B cell (primary cell): ENCODE measurements around the gene NCOR1. TPM values are rescaled to one million over a fixed set of nuclear protein-coding genes. Genes with fewer than 3 reads are reported as not detected.

ENCODE experiments used
- ATAC-seq: fragments of 200-7000 bp; cut with Tn5 transposase; one replicate; pipeline ENCODE4 v1.10.0; 2021; ENCODE audit warnings: low read depth, mild to moderate bottlenecking, moderate number of reproducible peaks, moderate library complexity
- CTCF ChIA-PET: fragments of 350-600 bp; sonication (Branson Sonifier 250); formaldehyde crosslinking; loops from one replicate; lab custom pipeline; 2021; ENCODE audit warnings: antibody characterized with exemption, inconsistent platforms; lab: Charles Lee
- POLR2A ChIA-PET: fragments of 350-600 bp; sonication (Branson Sonifier 250); formaldehyde crosslinking; loops from one replicate; lab custom pipeline; 2021; ENCODE audit warnings: antibody characterized with exemption; lab: Charles Lee
- DNase-seq: peaks from one replicate; pipeline ENCODE4 v3.0.0; 2013
- H2AFZ ChIP-seq: 2 replicates; pipeline ENCODE4 v1.6.1; 2012; ENCODE audit warnings: mild to moderate bottlenecking, low read depth, low read length; ENCODE audit not compliant: insufficient read depth, poor library complexity, severe bottlenecking
- H3K27ac ChIP-seq, 2 donors: 1 replicate in 1 of 2; 2 replicates in 1 of 2; pipeline ENCODE4 v1.5.1; 2012 to 2013; ENCODE audit warnings: low read length in 2 of 2, mild to moderate bottlenecking in 2 of 2, moderate library complexity in 1 of 2
- H3K27me3 ChIP-seq, 4 experiments: fragments of 200-600 bp in 1 of 4; sonication (generic) in 1 of 4; replicated peaks in 1 of 4; 1 replicate in 2 of 4; 2 replicates in 2 of 4; pipeline versions ENCODE4 v1.6.1 to v1.7.0; 2013 to 2016; ENCODE audit warnings: low read length in 3 of 4, mild to moderate bottlenecking in 2 of 4, mixed read lengths in 1 of 4, moderate library complexity in 1 of 4; ENCODE audit not compliant: insufficient read depth in 4 of 4, control insufficient read depth in 3 of 4; ENCODE audit errors: control extremely low read depth in 1 of 4
- H3K36me3 ChIP-seq, 2 experiments: replicated peaks in 1 of 2; 1 replicate in 1 of 2; 2 replicates in 1 of 2; pipeline versions ENCODE4 v1.6.1 to v1.7.1; 2013; ENCODE audit warnings: low read length in 1 of 2; ENCODE audit not compliant: insufficient read depth in 2 of 2, control insufficient read depth in 1 of 2; ENCODE audit errors: control extremely low read depth in 1 of 2, extremely low read depth in 1 of 2
- H3K4me1 ChIP-seq, 2 donors: fragments of 200-600 bp in 1 of 2; sonication (generic) in 1 of 2; 1 replicate in 1 of 2; 2 replicates in 1 of 2; pipeline versions ENCODE4 v1.5.1 to v1.6.1; 2013 to 2017; ENCODE audit warnings: low read length in 2 of 2; ENCODE audit not compliant: control insufficient read depth in 2 of 2, insufficient read depth in 2 of 2
- H3K4me2 ChIP-seq: replicated peaks from 2 replicates; pipeline ENCODE3; 2012; ENCODE audit warnings: mild to moderate bottlenecking, low read depth, low read length; ENCODE audit not compliant: poor library complexity, severe bottlenecking
- H3K4me3 ChIP-seq, 5 experiments: fragments of 200-600 bp in 1 of 5; sonication (generic) in 1 of 5; 1 replicate in 3 of 5; 2 replicates in 2 of 5; pipeline versions ENCODE4 v1.5.1 to v1.7.0; 2011 to 2016; ENCODE audit warnings: low read length in 4 of 5, mild to moderate bottlenecking in 4 of 5, low read depth in 2 of 5, control low read depth in 1 of 5, moderate library complexity in 1 of 5; ENCODE audit not compliant: insufficient read depth in 1 of 5; ENCODE audit errors: control extremely low read depth in 1 of 5, extremely low read depth in 1 of 5
- H3K79me2 ChIP-seq: fragments of 200-600 bp; sonication (generic); one replicate; pipeline ENCODE4 v1.6.0; 2016; ENCODE audit warnings: low read length; ENCODE audit not compliant: control insufficient read depth, insufficient read depth
- H3K9ac ChIP-seq: fragments of 200-600 bp; sonication (generic); 2 replicates; pipeline ENCODE4 v1.6.1; 2017; ENCODE audit warnings: mild to moderate bottlenecking, low read length, moderate library complexity
- H3K9me3 ChIP-seq, 3 donors: one replicate each; pipeline versions ENCODE4 v1.6.1 to v1.7.1; 2013; ENCODE audit warnings: low read length in 2 of 3; ENCODE audit not compliant: control insufficient read depth in 2 of 3, insufficient read depth in 1 of 3; ENCODE audit errors: control extremely low read depth in 1 of 3
- H4K20me1 ChIP-seq: 2 replicates; pipeline ENCODE4 v1.6.0; 2012; ENCODE audit warnings: mild to moderate bottlenecking, low read length; ENCODE audit not compliant: insufficient read depth, control insufficient read depth, poor library complexity, severe bottlenecking
- H3K27ac Mint-ChIP-seq: one replicate; pipeline ENCODE4 v1.8.0; 2021; ENCODE audit warnings: mixed read lengths
- H3K27me3 Mint-ChIP-seq: one replicate; pipeline ENCODE4 v1.8.0; 2021; ENCODE audit warnings: mixed read lengths
- H3K4me1 Mint-ChIP-seq: one replicate; pipeline ENCODE4 v1.8.0; 2021; ENCODE audit warnings: mixed read lengths
- H3K4me3 Mint-ChIP-seq: one replicate; pipeline ENCODE4 v1.8.0; 2021; ENCODE audit warnings: mixed read lengths
- H3K9me3 Mint-ChIP-seq: one replicate; pipeline ENCODE4 v1.8.0; 2022; ENCODE audit warnings: mixed read lengths; ENCODE audit not compliant: insufficient read depth
- CTCF ChIP-seq: fragments of 200-600 bp; IDR thresholded peaks from one replicate; pipeline ENCODE4 v1.8.0; 2022; ENCODE audit warnings: antibody characterized with exemption, mild to moderate bottlenecking
- EZH2 ChIP-seq: IDR thresholded peaks from 2 replicates; pipeline ENCODE4 v1.6.1; 2012; ENCODE audit warnings: borderline replicate concordance, low read depth, mild to moderate bottlenecking, moderate library complexity, low read length; ENCODE audit not compliant: insufficient read depth, poor library complexity, severe bottlenecking
- WGBS: methylation state at CpG from one replicate; pipeline ENCODE4 v1.1.5; 2013; ENCODE audit warnings: missing lambda C conversion rate; ENCODE audit not compliant: insufficient coverage; 5-methylcytosine and 5-hydroxymethylcytosine counted together
- intact Hi-C: fragments of 100-400 bp; cut with micrococcal nuclease; formaldehyde crosslinking; loops from one replicate; pipeline ENCODE4 v1.10.0; 2022
- polyA plus RNA-seq: library from polyadenylated mRNA; depleted of rRNA; stranded (reverse); fragments of >200 nt; gene quantifications from 2 replicates; pipeline ENCODE4 v1.2.3, GENCODE V29; 2012
- total RNA-seq, 2 donors: library from RNA; stranded (reverse); fragments of 120-200 nt in 1 of 2; gene quantifications; 1 replicate in 1 of 2; 2 replicates in 1 of 2; pipeline versions ENCODE4 v1.2.3 to v1.2.4, GENCODE V29; 2013 to 2022

Gene NCOR1
- total and polyA plus RNA-seq, 2 donors (not counting 1 experiment from before 2014, with no cell fraction given): 46.3 to 217 TPM

- no peaks in the 10 kb centered on the region for H3K27me3 Mint-ChIP-seq
- peak overlapping the region; percentile 61 to 89 (median 72) for H3K4me3 ChIP-seq
- peaks cover 17 to 31% of the 10 kb centered on the region in 2 experiments for H3K36me3 ChIP-seq
- peak overlapping the region; percentile 90 for H2AFZ ChIP-seq
- H3K4me3 Mint-ChIP-seq: peak overlapping the region; percentile 93
- ChIA-PET POLR2A (interaction anchor here (0.6 kb wide), 1 partner anchor 228 kb away, joined by 3 read pairs; no protein-coding TSS in a partner anchor), CTCF (interaction anchor here (1.0 to 4.4 kb wide), 3 partner anchors 12 to 742 kb away, joined by 3 to 15 read pairs (median 13); no protein-coding TSS in a partner anchor)
- peak overlapping the region; percentile 73 to 85 for H3K27ac ChIP-seq
- H3K79me2 ChIP-seq: peaks cover 20% of the 10 kb centered on the region
- H3K4me1 Mint-ChIP-seq: peaks cover 32% of the 10 kb centered on the region
- no peaks in the 10 kb centered on the region for H3K27me3 ChIP-seq
- peaks cover 22 to 26% of the 10 kb centered on the region in 2 donors for H3K4me1 ChIP-seq
- peak overlapping the region; percentile 95 for H3K4me2 ChIP-seq
- peaks cover 20% of the 10 kb centered on the region for H4K20me1 ChIP-seq
- H3K9me3 Mint-ChIP-seq: no peaks in the 10 kb centered on the region
- TF ChIP-seq EZH2 (no peak), CTCF (no peak)
- H3K27ac Mint-ChIP-seq: peak overlapping the region; percentile 90
- H3K9me3 ChIP-seq: no peaks in the 10 kb centered on the region
- peak overlapping the region; percentile 84 for H3K9ac ChIP-seq
- intact Hi-C loops: loop anchor here (5.0 kb wide), 1 partner anchor 318 kb away; the partner anchor contains the start of gene TRIM16
- under 1% methylated on average over 64 of the region's 64 CpGs for WGBS
- no peak for ATAC-seq
- no peak for DNase-seq
Observed at GRCh38 chr17:15999974-16000827, 215.1 kb downstream of the NCOR1 start.
